CD4-positive, alpha-beta T cell treated with Interleukin-1 beta for 1 hour (primary cell): ENCODE results near the gene LRP1.

ENCODE experiments used
- DNase-seq, 2 donors: peaks; one replicate each; pipeline ENCODE4 v3.0.0-alpha.2; 2020 to 2022

Gene LRP1

GRCh38 chr12:57240066-57240921 is 112.0 kb downstream of the LRP1 start:
- DNase-seq = peak; percentile 73 to 82

- no peak for DNase-seq
These were observed 112.7 kb downstream of the LRP1 start for GRCh38 chr12:57240926-57241401.

DNA sequence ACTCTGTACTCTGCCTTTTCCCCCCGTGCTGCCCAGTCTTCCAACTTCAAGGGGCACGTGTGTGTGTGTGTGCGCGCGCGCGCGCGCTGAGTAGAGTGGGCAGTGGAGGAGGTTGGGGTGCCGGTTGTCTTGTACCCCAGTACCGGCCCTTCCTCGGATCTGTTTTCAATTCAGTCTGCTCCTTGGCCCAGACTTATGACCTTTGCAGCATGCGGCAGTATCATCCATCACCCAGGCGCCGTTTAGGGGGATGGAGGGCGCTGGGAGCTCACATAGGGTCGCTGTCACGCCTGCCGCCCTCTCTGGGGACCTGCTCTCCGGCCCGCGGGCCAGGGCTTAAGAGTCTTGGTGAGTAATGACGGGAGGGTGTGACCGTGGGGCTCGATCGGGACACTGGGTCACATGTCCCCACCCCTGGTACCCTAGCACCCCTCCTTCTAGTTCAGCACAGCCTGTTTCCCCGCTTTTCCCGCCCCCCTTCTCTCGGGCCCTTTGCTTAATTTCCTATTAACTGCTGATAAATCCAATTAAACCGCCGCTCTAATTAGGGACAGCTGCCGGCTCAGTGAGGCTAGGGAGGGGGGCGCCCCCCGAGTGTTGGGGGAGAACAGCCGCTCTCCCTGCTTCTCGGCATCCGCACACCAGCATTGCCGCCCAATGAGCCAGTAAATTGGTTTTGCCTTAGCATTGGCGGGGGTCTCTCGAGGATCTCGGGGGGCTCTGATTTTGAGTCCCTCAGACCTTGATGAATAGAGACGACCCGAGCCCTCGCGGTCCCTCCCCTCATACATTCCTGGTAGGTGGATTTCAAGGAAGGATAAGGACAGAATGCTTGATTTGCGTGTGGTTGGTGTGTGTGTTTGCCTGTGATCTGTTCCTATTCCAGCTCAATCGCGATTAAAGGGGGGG is 113.4 kb downstream of the LRP1 start:
- DNase-seq = no peak

DNA sequence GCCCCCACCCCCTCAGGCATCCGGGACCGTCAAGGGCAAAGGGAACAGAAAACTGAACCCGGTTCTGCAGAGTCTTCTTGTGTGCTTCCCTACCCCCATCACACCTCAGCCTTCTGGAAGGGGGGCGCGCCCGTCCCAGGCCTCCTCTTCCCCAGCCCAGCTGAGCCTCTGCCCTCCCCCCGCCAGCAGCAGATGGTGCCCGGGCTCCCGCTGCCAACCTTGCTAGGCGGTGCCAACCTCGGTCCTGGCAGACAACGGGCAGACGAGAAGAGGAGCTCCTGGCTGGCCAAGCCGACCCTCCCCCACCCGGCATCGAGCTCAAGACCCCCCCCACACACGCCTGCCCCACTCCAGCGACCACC is 114.0 kb downstream of the LRP1 start:
- DNase-seq = no peak

DNA sequence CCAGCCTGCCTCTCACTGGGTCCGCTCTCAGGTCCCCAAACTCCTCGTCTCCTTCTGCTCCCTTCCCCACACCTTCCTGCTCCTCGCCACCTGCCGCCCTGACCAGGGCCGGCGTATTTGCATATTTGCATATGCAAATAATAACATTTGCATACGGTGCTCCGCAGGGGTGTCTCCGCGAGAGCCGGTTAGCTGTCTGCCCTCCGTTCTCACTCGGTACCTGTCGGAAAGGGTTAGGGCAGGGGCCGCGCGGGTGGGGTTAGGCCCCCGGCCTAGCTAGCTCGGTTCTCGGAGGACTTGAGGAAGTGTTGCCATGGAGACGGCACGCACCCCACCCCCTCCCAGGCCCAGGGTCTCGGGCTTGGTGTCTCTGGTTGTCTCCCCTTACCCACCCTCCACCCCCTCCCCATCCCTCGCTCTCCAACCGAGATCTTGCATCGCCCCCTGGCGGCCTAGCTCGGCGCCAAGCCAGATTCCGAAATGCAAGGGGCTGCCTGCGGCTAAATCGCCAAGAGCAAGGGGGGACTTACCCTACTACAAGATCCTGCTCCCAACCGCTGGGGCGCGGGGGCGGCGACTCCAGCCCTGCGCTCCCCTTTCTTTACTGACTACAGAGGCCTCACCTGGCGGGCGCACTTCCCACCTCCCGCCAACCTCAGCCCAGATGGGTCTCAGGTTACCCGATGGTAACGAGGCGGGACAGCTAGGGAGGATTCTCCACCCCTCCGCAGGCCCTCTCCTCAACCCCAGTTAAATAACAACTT is 114.6 kb downstream of the LRP1 start:
- peak; percentile 63 to 67 for DNase-seq

DNA sequence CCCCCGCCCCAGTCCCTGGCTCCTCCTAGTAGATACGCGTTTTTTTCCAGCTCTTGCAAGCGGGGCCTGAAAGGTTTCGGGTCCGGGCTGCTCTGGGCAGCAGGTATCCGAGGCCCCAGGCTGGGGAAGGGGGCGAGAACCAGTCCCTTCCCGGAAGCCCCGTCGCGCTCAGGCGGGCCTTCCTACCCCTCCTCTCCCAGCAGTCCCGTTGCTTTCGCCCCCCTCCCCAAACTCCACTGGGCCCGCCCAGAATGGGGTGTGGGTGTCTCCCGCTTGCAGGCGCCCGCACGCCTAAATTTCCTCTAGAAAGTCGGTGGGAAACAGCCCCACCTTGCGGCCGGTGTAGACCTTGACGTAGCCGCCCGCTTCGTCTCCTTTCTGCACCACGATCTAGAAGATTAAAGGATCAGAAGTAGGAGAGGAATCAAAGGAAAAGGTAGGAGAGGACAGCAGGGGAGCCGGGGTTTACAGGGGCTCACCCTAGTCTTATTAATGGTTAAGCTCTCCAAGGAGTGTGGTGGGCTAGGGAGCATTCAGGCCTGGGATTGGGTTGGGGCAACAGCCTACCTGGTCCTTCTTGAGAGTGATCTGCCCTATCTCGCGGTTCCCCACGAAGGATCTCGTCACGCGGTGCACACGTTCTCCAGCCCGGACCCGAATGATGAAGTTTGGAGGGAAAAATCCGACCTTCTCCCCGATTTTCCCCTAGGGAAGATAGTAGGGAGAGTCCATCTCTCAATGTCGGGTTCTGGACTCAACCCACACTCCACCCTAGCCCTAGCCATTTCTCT is 115.4 kb downstream of the LRP1 start:
- DNase-seq = peak; percentile 76 to 79

DNA sequence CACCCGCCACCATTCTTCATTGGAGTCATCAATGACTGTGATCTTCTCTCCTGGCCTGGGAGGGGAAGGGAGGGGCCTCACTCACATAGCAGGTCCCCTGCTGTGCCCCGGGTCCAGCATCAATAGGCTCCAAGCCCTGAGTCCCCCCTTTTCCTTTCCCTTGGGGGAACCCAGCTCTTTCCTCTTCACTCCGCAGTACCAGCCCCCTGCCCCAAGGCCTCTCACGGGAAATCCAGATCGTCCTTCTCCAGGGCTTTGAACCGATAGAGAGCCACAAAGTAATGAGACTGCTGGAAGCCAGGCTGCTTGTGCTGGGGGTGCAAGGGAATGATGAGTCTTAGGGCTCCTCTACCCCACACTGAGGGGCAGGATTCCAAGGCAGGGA is 116.0 kb downstream of the LRP1 start:
- DNase-seq = no peak

- no peak for DNase-seq
These were observed 118.8 kb downstream of the LRP1 start for GRCh38 chr12:57247041-57247440.

DNA sequence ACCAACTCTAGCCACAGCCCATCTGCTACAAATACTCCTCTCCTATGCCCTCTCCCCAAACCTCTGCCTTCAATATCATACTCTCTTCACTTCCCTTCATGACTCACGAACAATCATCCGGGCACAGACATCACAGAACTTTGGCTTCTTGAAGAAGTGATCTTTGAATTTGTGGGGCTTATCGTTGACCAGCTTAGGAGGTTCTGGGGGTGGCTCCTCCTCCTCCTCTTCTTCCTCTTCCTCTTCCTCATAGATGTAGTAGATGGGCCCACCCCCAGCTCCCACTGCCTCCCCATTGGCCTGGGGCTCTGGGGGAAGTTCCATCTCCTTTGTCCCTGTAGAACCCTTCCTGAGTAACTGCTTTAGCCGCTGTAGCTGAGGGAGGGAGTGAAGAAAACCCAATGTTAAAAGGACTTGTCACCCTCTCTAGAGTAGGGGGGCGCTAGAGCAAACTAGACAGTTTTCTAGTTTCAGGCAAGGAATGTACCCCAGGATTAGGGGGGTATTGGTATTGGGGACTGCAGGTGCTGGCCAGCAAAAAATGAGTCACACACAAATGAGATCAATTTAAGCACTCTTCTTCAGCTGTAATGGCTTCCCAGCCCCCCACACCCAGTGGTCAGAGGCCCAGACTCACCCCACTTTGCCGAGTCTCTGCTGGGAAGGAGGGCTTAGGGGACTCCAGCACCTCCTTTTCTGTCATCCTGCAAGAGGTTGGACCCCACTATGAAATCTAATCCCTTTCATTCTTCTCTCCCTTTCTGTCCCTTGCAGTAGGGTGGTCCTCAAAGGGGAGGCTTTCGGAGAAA is 120.9 kb downstream of the LRP1 start:
- no peak for DNase-seq

DNA sequence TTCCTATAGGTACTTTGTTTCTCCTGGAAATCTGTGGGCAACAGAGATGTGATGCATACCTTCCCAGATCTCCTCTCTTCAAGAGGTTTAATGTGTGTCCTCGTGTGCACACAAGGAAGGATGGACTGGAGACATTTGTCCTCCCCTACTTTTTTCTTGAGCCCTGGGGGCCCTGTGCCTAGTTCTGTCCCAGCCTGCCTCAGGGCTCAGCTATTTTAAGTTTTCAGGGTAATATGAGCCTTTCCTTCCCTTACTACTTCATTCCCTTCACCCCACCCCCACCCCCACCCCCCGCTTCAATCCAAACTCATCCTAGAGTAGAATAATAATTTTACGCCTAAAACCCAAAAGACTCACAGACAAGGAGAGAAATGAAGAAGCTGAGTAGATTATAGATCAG is 122.3 kb downstream of the LRP1 start:
- no peak for DNase-seq

DNA sequence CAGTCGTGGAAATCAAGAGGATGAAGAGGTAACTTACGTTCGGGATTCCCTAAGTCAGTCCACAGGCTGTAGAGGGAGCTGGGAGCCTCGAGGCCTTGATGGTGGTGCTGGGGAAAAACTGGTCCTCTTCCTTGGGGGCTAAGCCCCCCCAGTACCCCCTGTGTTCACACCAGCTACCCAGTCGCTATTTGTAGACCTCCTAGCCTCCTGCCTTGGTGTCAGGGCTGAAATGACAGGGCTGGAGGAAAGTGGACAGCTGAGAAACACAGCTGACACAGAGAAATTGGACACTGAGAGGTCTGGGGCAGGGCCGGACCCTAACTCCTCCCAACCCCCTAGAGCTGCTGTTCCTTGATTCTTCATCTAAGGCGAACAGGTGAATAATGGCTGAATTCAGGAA is 122.7 kb downstream of the LRP1 start, which contains the start of gene STAC3:
TSS of gene STAC3 (minus strand) at position 232 of the 400 bp plus-strand sequence. CDS start 1,551 bp downstream, outside the sequence.
- no peak for DNase-seq

GRCh38 chr12:57254506-57255280 is 126.4 kb downstream of the LRP1 start:
- DNase-seq = no peak

DNA sequence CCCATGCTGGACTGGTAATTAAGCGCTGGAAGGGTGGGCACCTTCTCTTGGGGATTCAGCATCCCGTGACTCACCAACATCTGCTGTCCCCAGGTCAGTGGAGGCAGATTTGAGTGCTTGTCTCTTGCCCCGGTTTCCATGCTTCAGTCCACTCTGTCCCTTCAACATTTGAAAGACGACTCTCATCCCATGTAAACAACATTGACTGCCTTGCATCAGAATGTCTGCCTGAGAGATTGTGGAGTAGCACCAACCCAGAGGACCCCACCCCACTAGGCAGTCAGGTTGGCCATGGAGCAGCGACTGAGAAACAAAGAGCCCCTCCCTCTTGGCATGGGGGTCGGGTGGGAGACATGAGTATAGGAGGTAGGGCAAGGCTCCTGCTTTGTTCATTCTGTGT is 127.6 kb downstream of the LRP1 start:
- DNase-seq = no peak

GRCh38 chr12:57258977-57259970 is 131.0 kb downstream of the LRP1 start:
- no peak for DNase-seq

DNA sequence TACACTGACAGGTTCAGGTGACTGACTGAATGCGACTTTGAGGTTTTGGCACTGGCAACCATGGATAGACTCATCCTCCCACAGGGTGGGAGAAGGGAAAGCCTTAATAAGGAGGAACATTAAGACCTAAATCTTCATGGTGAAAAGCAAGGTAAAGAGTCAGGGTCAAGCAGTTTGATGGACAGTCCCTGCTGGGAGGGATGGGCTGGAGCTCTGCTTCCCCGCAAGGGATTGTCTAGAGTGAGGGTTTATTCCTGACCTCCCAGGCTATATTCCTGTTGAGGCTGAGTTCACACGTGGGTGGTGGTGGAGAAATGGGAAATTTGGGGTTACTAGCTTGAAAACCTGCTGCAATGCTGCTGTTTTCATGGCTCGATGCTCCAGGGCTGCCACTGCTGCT is 132.1 kb downstream of the LRP1 start:
- DNase-seq = no peak

DNA sequence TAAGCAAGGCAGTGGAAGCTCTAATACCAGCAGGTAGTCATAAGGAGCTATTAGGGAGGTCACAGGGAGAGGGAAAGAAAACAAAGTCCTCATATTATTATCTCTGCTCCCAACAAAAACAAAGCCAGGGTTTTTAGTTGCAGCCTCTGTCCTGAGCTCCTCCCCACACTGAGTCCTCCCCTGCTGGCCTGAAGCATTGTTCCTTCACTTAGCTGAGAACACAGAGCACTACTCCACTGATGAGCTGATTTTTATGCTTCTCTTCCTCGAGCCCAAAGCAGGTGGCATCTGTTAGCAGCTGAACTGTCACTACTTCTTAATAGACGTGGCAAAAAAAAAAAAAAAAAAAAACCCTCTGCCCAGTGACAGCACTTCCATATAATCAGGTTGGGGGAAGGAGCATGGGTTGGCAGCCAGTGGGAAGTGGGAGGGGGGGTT is 133.2 kb downstream of the LRP1 start:
- DNase-seq = no peak

DNA sequence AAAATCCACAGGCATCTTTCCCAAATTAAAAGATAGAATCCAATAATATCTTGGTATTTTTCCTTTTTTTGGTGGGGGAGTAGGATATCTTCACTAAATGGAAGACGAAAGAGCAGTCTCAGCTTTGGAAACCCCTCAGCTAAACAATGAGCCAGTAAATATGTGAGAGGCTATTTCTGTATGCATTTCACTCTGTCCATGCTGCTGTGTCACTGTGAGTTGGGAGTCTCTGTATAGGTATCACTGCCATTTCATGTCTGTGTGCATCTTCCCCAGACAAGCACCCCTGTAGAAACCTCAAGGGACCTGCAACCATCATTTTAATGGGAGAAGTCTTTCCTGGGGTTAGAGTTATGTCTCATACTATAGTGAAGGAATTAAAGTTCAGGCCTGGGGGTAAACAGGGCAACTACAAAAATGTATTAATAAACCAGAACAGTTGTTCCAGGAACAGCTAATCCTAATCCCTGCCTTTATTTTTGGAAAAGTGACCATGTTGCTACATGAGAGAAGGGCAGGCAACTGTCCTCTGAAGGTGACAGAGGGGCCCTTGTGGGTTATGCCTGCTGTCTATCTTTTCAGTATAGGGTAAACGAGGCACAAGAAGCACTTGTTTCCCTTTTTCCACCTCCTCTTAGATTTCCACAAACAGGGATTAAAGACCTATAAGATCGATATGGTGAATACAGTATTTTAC is 134.0 kb downstream of the LRP1 start:
- no peak for DNase-seq
